DND-41 (cell line): ENCODE measurements around the gene UAP1L1.

Experiments
- EZH2 ChIP-seq: IDR thresholded peaks from 3 replicates; pipeline ENCODE4 v1.6.1; 2012; ENCODE audit warnings: borderline replicate concordance, low read depth, mild to moderate bottlenecking, moderate library complexity, low read length, inconsistent platforms; ENCODE audit not compliant: severe bottlenecking
- TF ChIP-seq, protein P1 (sequence below): IDR thresholded peaks from 2 replicates; pipeline ENCODE4 v1.5.1; 2012; ENCODE audit warnings: borderline replicate concordance, low read length, moderate library complexity, mild to moderate bottlenecking; ENCODE audit not compliant: poor library complexity, severe bottlenecking; ENCODE audit errors: extremely low read depth

DNA sequence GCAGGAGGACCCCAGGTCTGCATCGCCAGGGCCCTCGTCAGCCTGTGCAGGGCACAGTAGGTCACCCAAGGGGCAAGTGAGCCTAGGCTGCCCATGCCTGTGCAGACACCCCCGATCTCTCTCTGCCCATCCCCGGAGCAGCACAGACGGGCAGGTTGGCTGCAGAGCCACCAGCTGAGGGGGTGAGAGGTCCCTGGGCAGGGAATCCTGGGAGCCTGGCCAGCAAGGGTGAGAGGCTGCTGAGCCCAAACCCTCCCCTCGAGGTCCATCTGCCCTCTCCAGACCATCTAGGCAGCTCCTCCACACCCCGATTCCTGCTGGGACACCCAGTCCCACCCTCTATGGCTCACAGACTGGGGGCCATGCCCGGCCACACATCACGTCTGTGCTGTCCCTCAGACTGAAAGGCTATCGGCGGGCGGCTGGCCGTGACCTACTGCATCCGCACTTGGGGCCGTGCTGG is 40.0 kb downstream of the UAP1L1 start:
- TF ChIP-seq, protein P1, sequence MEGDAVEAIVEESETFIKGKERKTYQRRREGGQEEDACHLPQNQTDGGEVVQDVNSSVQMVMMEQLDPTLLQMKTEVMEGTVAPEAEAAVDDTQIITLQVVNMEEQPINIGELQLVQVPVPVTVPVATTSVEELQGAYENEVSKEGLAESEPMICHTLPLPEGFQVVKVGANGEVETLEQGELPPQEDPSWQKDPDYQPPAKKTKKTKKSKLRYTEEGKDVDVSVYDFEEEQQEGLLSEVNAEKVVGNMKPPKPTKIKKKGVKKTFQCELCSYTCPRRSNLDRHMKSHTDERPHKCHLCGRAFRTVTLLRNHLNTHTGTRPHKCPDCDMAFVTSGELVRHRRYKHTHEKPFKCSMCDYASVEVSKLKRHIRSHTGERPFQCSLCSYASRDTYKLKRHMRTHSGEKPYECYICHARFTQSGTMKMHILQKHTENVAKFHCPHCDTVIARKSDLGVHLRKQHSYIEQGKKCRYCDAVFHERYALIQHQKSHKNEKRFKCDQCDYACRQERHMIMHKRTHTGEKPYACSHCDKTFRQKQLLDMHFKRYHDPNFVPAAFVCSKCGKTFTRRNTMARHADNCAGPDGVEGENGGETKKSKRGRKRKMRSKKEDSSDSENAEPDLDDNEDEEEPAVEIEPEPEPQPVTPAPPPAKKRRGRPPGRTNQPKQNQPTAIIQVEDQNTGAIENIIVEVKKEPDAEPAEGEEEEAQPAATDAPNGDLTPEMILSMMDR, result no peak
- TF ChIP-seq EZH2, result no peak
